Measurements from ENCODE around the gene SMIM5.

DNA sequence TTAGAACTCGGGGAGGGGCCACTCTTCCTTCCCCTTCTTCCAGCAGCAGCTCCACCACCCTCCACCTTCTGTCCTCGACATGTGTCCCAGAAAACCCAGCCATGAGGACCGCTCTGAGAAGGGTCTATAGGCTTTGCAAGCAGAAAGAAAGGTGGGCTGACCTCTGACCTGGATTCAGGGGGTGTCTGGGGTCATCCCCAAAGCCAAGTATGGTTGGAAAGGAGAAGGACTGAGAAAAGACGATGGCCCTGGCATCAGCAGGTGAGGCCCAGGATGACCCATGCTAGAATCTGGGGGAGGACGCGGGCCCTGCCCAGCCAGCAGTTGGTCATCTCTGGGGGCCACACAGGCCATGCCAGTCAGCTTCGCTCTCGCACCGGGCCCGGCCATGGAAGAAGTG, 6.1 kb upstream of the SMIM5 start:
- TF ChIP-seq, protein P1, sequence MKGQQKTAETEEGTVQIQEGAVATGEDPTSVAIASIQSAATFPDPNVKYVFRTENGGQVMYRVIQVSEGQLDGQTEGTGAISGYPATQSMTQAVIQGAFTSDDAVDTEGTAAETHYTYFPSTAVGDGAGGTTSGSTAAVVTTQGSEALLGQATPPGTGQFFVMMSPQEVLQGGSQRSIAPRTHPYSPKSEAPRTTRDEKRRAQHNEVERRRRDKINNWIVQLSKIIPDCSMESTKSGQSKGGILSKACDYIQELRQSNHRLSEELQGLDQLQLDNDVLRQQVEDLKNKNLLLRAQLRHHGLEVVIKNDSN (IDR thresholded peaks at IDR 0.05), result no peak
- TF ChIP-seq TAF1 (IDR thresholded peaks at IDR 0.05; ENCODE audit: low read depth) (no peak), ZBTB7A (IDR thresholded peaks at IDR 0.05; ENCODE audit: low read depth) (no peak), TEAD4 (IDR thresholded peaks at IDR 0.05) (no peak), RAD21 (IDR thresholded peaks at IDR 0.05; ENCODE audit: low read depth) (no peak), NFIC (IDR thresholded peaks at IDR 0.05) (no peak), YY1 (IDR thresholded peaks at IDR 0.05; ENCODE audit: low read depth) (no peak), FOXM1 (IDR thresholded peaks at IDR 0.05; ENCODE audit: borderline replicate concordance, low read depth) (no peak), EP300 (IDR thresholded peaks at IDR 0.05; ENCODE audit: borderline replicate concordance) (no peak)
- TF ChIP-seq, protein P2, sequence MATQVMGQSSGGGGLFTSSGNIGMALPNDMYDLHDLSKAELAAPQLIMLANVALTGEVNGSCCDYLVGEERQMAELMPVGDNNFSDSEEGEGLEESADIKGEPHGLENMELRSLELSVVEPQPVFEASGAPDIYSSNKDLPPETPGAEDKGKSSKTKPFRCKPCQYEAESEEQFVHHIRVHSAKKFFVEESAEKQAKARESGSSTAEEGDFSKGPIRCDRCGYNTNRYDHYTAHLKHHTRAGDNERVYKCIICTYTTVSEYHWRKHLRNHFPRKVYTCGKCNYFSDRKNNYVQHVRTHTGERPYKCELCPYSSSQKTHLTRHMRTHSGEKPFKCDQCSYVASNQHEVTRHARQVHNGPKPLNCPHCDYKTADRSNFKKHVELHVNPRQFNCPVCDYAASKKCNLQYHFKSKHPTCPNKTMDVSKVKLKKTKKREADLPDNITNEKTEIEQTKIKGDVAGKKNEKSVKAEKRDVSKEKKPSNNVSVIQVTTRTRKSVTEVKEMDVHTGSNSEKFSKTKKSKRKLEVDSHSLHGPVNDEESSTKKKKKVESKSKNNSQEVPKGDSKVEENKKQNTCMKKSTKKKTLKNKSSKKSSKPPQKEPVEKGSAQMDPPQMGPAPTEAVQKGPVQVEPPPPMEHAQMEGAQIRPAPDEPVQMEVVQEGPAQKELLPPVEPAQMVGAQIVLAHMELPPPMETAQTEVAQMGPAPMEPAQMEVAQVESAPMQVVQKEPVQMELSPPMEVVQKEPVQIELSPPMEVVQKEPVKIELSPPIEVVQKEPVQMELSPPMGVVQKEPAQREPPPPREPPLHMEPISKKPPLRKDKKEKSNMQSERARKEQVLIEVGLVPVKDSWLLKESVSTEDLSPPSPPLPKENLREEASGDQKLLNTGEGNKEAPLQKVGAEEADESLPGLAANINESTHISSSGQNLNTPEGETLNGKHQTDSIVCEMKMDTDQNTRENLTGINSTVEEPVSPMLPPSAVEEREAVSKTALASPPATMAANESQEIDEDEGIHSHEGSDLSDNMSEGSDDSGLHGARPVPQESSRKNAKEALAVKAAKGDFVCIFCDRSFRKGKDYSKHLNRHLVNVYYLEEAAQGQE (IDR thresholded peaks at IDR 0.05; ENCODE audit: low read depth), result no peak
- TF ChIP-seq, protein P3, sequence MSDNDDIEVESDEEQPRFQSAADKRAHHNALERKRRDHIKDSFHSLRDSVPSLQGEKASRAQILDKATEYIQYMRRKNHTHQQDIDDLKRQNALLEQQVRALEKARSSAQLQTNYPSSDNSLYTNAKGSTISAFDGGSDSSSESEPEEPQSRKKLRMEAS (IDR thresholded peaks at IDR 0.05), result no peak

Data from Ishikawa (cell line).